HG02943 (cell line): Measurements from ENCODE around the gene TTC21A.

ENCODE experiments used
- ATAC-seq: cut with Tn5 transposase; IDR thresholded peaks from one replicate; pipeline ENCODE4 v1.9.1; 2021; ENCODE audit warnings: mild to moderate bottlenecking, low read depth, moderate library complexity; ENCODE audit not compliant: unreplicated experiment

The TTC21A gene

DNA sequence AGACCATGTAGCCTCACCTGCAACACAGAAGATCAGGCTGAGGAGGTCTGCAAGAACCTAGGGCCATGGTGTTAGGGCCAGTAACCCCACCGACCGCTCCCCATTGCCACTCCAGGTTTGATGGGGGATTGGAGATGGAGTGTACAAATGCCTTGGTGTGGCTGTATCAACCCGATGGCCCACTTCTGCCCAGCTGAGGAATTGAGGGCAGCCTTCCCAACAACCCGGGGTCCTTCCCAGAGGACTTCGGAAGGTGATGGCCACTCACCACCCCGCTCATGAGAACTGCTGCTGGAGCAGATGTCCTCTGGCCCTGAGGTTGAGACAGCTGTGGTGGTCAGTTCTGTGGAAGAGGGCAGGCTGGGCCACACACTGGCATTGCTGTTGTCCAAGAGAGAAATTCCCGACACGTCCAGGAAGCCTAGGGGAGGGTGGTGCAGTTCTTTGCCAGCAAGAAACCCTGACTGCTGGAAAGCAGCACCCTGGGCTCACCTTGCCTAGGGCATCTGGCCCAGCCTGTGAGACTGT is 8.9 kb upstream of the TTC21A start:
- no peak for ATAC-seq

DNA sequence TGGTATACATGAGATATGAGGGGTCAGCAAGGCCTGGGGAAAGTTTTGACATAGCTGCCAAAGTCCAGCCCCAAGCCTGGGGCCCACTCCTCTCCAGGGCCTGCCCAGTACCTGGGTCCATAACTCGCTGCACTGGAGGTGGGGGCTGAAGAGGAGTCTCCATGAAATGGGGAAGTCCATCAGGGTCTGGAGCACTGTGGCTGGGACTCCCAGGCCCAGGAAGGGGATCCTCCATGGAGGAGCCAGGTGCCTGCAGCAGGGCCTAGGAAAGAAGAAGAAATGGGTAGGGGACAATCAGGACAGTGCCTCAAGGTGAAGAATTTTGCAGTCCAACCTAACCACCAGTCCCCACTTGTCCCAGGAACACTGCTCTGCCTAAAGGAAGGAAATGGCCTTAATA is 8.2 kb upstream of the TTC21A start:
- ATAC-seq = no peak

GRCh38 chr3:39099738-39100499 is 7.6 kb upstream of the TTC21A start:
- no peak for ATAC-seq

DNA sequence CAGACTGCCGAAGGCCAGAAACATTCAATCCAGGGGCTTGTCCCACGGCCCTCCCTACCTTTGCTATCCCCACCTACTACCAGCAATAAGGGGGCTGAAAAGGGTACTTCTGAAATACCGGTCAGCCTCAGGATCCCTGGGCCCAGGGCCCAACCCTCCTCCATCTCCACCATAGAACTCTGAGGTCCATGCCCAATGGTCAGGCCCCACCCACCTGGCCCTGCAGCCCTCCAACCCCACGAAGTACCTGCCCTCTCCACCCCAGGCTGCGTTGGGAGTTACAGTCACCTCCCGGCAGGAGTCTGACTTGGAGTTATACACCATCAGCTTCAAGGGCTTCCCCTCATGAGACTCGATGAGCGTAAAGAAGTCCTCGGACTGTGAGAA is 7.0 kb upstream of the TTC21A start:
- no peak for ATAC-seq

DNA sequence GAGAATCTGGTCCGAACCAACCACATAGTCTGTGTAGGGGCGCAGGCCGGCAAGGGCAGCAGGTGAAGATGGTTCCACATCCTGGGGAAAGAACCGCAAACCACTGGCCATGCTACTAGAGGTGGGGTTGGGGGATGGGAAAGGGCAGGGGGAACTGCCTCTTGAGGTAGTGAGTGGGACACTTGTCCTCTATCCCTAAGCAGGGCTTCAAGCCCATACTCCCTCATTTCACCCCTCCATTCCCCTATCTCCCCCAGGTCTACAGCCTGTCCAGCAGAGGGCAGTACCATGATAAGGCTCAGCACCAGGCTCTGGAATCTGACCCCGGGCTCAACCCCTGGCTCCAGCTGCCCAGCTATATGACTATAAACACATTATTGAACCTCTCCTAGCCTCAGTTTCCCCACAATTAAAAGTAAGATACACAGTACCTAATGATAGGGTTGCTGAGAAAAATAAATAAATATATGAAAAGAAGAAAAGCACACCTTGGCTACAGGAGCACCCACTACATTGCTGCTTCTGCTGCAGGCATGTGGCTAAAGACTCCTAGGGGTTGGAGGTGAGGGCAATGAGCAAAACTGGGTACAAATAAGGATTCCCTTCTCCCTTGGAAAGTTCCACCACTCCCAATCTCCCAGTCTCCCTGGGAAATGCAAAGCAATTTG is 6.3 kb upstream of the TTC21A start:
- ATAC-seq = no peak

GRCh38 chr3:39102504-39103323 is 4.8 kb upstream of the TTC21A start:
- no peak for ATAC-seq

- ATAC-seq = no peak
Observed at GRCh38 chr3:39103324-39103693, 4.2 kb upstream of the TTC21A start.

DNA sequence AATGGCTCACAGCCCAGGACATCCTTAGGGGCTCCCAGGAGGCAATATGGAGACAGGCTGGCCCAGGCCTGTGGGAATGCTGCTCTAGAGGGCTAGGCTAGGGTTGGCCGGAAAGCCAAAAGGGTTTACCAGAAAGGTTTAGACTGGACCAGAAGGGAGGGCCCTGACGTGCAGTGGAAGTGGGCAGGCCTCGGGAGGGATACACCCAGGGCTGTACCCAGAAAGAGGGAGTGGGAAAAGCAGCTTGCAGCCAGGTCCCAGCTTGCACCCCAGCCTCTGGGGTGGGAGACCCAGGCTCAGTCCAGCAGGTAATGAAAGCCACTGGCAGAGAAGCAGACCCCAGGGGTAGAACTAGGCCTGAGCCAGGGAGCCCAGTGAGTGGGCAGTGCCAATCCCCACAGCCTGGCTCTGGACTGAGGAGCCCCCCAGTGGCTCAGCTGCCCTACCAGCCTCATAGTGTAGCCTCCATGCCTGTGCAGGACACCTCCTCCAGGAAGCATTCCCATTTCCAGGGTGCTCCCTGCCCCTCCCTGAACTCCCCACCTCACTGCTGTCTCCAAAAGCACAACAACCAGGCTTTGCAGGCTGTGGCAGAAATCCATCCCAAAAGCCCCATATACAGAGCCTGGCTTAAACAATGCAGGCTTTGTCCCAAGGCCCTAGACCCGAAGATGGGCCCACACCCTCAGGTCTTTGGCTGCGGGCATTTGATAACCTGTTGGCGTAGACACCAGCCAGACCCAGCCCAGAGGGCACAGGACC is 3.5 kb upstream of the TTC21A start:
- no peak for ATAC-seq

DNA sequence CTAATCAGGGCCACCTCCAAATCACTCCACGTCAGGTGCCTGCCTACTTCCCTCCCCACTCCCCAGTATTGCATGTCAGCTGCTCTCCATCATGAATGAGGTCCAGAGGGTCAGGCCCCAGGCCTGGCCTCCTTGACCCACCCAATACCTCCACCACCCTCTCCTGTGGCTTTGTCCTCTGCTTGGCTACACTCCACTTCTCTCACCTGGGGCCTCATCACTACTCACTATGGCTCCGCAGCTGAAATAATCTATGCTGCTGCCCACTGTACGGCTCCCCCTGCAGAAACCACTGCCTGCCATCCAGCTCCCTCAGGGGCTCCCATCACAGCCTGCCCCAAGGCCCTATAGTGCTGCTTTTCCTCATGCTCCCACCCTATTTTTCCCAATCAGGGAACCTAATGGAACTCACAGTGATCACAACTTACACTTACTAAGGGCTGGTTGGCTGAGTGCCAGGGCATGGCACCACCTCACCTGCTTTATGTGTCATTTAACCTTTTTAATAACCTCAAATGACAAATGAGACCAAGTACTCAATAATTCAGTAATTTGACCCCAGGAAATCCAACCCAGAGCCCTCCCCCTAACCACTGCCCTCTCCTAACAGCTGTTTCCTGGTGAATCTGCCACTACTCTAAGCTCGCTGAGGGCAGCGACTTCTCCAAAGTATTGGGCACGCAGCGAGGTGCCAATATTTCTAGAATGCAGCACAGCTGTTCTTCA is 2.4 kb upstream of the TTC21A start:
- ATAC-seq = no peak

GRCh38 chr3:39105687-39106063 is 1.8 kb upstream of the TTC21A start:
- ATAC-seq = no peak

- no peak for ATAC-seq
Observed at GRCh38 chr3:39106281-39106811, 1.1 kb upstream of the TTC21A start.

DNA sequence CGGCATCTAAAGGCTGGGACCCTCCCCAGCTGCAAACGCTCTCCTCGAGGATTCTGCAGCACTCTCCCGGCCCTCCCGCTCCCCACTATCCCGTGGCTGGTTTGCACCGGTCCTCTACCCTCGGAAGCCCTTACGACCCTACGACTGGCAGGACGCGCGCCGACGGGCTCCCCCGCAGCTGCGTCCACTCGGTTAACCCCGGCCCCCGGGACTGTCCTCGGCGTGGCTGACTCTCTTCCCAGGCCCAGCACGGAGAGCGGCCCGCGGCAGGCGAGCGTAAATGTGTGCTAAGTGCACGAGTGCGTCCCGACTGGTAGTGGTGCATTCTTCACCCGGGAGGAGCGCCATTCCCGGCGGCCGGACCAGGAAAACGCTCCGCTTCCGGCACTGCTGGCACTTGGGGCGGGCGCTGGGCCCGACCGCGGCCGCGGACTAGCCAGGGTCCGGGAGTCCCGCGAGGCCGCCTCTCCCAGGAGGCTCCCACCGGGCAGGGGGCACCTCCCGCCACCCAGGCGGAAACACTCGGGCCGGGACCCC is 561 bp upstream of the TTC21A start:
- ATAC-seq = no peak

DNA sequence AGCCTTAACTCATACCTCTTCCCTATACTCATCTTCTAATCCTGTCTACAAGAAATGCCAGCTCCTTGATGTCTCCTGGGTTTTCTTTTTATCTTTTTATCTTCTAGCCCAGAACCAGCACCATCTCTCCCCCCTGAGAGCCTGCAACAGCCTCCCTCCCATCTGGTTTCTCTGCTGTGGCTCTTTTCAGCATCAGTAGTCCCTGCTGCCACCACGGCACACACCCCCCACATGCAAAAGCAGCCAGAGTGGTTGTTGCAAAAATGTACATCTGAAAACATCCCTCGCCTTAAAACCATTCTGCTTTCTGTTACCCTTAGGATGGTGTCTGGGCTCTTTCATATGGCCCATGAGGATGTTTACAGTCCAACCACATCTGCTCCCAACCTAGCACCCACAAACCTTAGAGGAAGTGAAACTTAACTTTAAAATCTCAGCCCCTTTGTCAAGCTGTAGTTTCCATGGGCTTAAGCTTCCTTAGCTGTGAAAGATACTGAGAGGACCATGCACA is 775 bp downstream of the TTC21A start:
- peak; percentile 86 for ATAC-seq

DNA sequence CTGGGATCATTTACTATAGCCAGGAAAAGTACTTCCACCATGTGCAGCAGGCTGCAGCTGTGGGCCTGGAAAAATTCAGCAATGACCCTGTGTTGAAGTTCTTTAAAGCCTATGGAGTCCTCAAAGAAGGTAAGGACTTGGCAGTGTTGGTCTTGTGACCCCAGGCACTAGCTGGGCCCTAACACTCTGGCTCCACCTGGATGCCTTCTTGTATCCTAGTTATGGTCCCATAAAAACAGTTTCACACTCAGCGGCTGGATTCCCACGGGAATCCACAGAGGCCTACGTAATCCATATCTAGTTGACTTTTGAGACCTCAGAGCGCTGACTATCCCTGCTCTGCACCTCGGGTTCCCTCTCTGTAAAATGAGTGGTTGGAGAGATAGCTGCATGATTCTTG is 1.6 kb downstream of the TTC21A start:
- ATAC-seq = no peak

- no peak for ATAC-seq
Observed at GRCh38 chr3:39110041-39110639, 2.7 kb downstream of the TTC21A start.

DNA sequence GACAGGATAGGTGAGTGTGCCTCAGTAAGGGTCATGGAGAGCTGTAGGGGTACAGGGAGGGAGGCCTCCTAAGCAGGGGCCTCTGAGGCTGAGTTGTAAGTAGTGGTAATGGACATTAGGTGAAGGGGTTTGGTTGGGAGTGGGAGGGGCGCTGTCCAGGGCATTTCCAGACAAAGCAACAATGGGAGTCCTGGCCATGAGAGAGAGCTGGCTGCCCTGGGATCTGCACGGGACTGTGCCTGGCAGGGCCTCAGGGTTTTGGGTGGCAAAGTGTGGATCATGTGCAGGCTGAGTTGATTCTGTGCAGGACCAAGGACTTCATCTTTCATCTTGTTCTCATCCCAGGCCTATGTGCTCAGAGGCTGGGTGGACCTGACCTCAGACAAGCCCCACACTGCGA is 4.6 kb downstream of the TTC21A start:
- no peak for ATAC-seq

- ATAC-seq = no peak
Observed at GRCh38 chr3:39112535-39112934, 5.1 kb downstream of the TTC21A start.

GRCh38 chr3:39113291-39113690 is 5.8 kb downstream of the TTC21A start:
- ATAC-seq = no peak

DNA sequence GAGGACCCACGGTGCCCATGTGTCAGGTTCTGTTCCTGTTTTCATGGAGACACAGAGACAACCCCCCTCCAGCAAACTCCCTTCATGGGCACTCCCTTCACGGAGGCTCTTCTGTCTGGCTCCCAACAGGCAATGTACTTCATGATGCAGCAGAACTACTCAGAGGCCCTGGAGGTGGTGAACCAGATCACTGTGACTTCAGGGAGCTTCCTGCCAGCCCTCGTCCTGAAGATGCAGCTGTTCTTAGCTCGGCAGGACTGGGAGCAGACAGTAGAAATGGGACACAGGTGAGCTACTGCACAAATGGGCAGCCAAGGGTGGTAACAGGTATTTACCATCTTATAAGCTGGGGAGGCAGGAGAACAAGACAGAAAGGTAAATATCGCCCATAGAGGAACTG is 7.0 kb downstream of the TTC21A start:
- ATAC-seq = no peak
